GM12878 (cell line): ENCODE data around the gene RHBDD1. TPM values are rescaled to one million over a fixed set of nuclear protein-coding genes. Genes with fewer than 3 reads are reported as not detected.
A peak's percentile ranks its signal among the peaks of the same experiment; 100 is the strongest.

ENCODE experiments used
- ATF2 ChIP-seq: IDR thresholded peaks from 2 replicates; pipeline ENCODE4 v1.6.1; 2012; ENCODE audit warnings: low read length, inconsistent platforms
- ATF3 ChIP-seq: IDR thresholded peaks from 2 replicates; pipeline ENCODE4 v1.6.1; 2011; ENCODE audit warnings: low read depth, mild to moderate bottlenecking, low read length, moderate library complexity, borderline replicate concordance; ENCODE audit errors: extremely low read depth
- CBX3 ChIP-seq: fragments of 200-600 bp; sonication (generic); IDR thresholded peaks from 2 replicates; pipeline ENCODE4 v1.6.1; 2016; ENCODE audit warnings: low read depth, borderline replicate concordance
- CHD1 ChIP-seq: IDR thresholded peaks from 2 replicates; pipeline ENCODE4 v1.6.1; 2012; ENCODE audit warnings: low read depth, low read length, improper control_type of control experiment
- HCFC1 ChIP-seq: fragments of 150-350 bp; IDR thresholded peaks from 2 replicates; pipeline ENCODE4 v1.6.1; 2014; ENCODE audit warnings: low read length
- KDM1A ChIP-seq: fragments of 200-600 bp; sonication (generic); IDR thresholded peaks from 2 replicates; pipeline ENCODE4 v1.6.1; 2016; ENCODE audit warnings: borderline replicate concordance
- RAD51 ChIP-seq: fragments of 450-650 bp; IDR thresholded peaks from 2 replicates; pipeline ENCODE4 v1.6.1; 2016; ENCODE audit warnings: moderate library complexity, mild to moderate bottlenecking, inconsistent platforms
- REST ChIP-seq: IDR thresholded peaks from 2 replicates; pipeline ENCODE4 v1.6.1; 2012; ENCODE audit warnings: mild to moderate bottlenecking, low read depth, low read length
- RFX5 ChIP-seq: IDR thresholded peaks from 2 replicates; pipeline ENCODE4 v1.6.1; 2011; ENCODE audit warnings: low read depth, low read length, improper control_type of control experiment
- SPI1 ChIP-seq: IDR thresholded peaks from 2 replicates; pipeline ENCODE4 v1.6.1; 2011; ENCODE audit warnings: low read depth, mild to moderate bottlenecking, low read length, moderate library complexity, borderline replicate concordance; ENCODE audit not compliant: insufficient read depth
- STAT1 ChIP-seq: fragments of 450-650 bp; conservative IDR thresholded peaks from 2 replicates; pipeline ENCODE4 v1.6.1; 2014; ENCODE audit warnings: antibody characterized with exemption, mild to moderate bottlenecking
- SUZ12 ChIP-seq: fragments of 200-600 bp; sonication (generic); IDR thresholded peaks from one replicate; pipeline ENCODE4 v1.6.1; 2018; ENCODE audit warnings: antibody characterized with exemption, mild to moderate bottlenecking; ENCODE audit not compliant: unreplicated experiment
- TCF12 ChIP-seq: IDR thresholded peaks from 2 replicates; pipeline ENCODE4 v1.6.1; 2011; ENCODE audit warnings: low read depth, mild to moderate bottlenecking, low read length
- ZNF592 ChIP-seq: fragments of 450-650 bp; IDR thresholded peaks from 2 replicates; pipeline ENCODE4 v1.6.1; 2017; ENCODE audit warnings: mild to moderate bottlenecking, moderate library complexity
- ZNF687 ChIP-seq: fragments of 450-650 bp; IDR thresholded peaks from 2 replicates; pipeline ENCODE4 v1.6.1; 2017; ENCODE audit warnings: mild to moderate bottlenecking, moderate library complexity
- polyA plus RNA-seq, 11 experiments: library from polyadenylated mRNA; depleted of rRNA in 4 of 11; unstranded in 6 of 11; stranded (reverse) in 5 of 11; fragments of >200 nt; fragmentation: Nextera tagmentation in 4 of 11; fragmentation: Illumina TruSeq in 1 of 11; extraction: Ambion mirVana in 4 of 11; extraction: Trizol in 1 of 11; gene quantifications; 1 replicate in 1 of 11; 2 replicates in 10 of 11; pipeline versions ENCODE4 v1.2.1 to v1.2.3, GENCODE V29; 2011 to 2016; ENCODE audit warnings: inconsistent platforms in 2 of 11, missing spikeins in 2 of 11, low read depth in 1 of 11
- total RNA-seq, 4 experiments: library from RNA; depleted of rRNA in 3 of 4; stranded (reverse); fragments of >200 nt in 3 of 4; fragmentation: Illumina TruSeq in 1 of 4; extraction: Trizol in 1 of 4; gene quantifications; 2 replicates each; pipeline versions ENCODE4 v1.2.1 to v1.2.3, GENCODE V29; 2013 to 2021

Gene RHBDD1
- total and polyA plus RNA-seq, 10 of the 15 experiments (the other 5 are each of a cell fraction or from before 2014, with no cell fraction given), result 7.1 to 36.4 (median 14.7) TPM

GRCh38 chr2:226904592-226904991 lies 68.7 kb downstream of the RHBDD1 start (continued):
- TF ChIP-seq ZNF592 (no peak), CBX3 (no peak), ATF3 (no peak), SUZ12 (no peak), REST (no peak), TCF12 (0 out of 2 replicates have a peak, but pooled peaks have one; percentile 18), ZNF687 (no peak), SPI1 (no peak), RFX5 (no peak), STAT1 (no peak), KDM1A (no peak), HCFC1 (no peak), ATF2 (no peak), RAD51 (no peak), CHD1 (no peak)
